Vagina (tissue), 2 donors: Measurements from ENCODE around the gene ZDHHC20. TPM values are rescaled to one million over a fixed set of nuclear protein-coding genes. Genes with fewer than 3 reads are reported as not detected.

ENCODE experiments used
- DNase-seq, 2 donors: peaks; one replicate each; pipeline ENCODE4 v3.0.0-alpha.2; 2017; ENCODE audit errors: extremely low spot score in 2 of 2
- H3K27ac ChIP-seq: fragments of 200-600 bp; sonication (generic); one replicate; pipeline ENCODE4 v1.5.1; 2019
- H3K27me3 ChIP-seq: fragments of 200-600 bp; sonication (generic); one replicate; pipeline ENCODE4 v1.5.1; 2019
- H3K36me3 ChIP-seq, 2 donors: fragments of 200-600 bp; sonication (generic); one replicate each; pipeline ENCODE4 v1.5.1; 2017 to 2019
- H3K4me1 ChIP-seq: fragments of 200-600 bp; sonication (generic); one replicate; pipeline ENCODE4 v1.5.1; 2019
- H3K4me3 ChIP-seq, 2 donors: fragments of 200-600 bp; sonication (generic); 1 replicate in 1 of 2; 2 replicates in 1 of 2; pipeline ENCODE4 v1.5.1; 2016 to 2019
- H3K9me3 ChIP-seq: fragments of 200-600 bp; sonication (generic); one replicate; pipeline ENCODE4 v1.5.1; 2019
- CTCF ChIP-seq, 3 experiments: fragments of 450-650 bp in 2 of 3; fragments of 200-600 bp in 1 of 3; sonication (generic) in 1 of 3; IDR thresholded peaks; one replicate each; pipeline ENCODE4 v1.5.1; 2017 to 2019; ENCODE audit warnings: antibody characterized with exemption in 3 of 3, mild to moderate bottlenecking in 2 of 3, moderate library complexity in 2 of 3
- POLR2A ChIP-seq, 2 donors: fragments of 450-650 bp; IDR thresholded peaks; one replicate each; pipeline ENCODE4 v1.6.1; 2017; ENCODE audit warnings: antibody characterized with exemption in 2 of 2, mild to moderate bottlenecking in 2 of 2, moderate library complexity in 2 of 2
- POLR2AphosphoS5 ChIP-seq, 2 donors: sonication (generic); formaldehyde crosslinking; IDR thresholded peaks; one replicate each; pipeline ENCODE4 v1.9.0; 2017; ENCODE audit warnings: antibody characterized with exemption in 2 of 2, mild to moderate bottlenecking in 2 of 2, low read depth in 1 of 2; ENCODE audit not compliant: insufficient read depth in 1 of 2
- intact Hi-C: fragments of 100-400 bp; cut with DNase I; formaldehyde crosslinking; loops from one replicate; pipeline ENCODE4 v1.15.1; 2023
- small RNA-seq: library from RNA; depleted of rRNA; stranded (forward); fragments of <200 nt; gene quantifications from one replicate; pipeline ENCODE3, GENCODE V24; 2016
- total RNA-seq: library from RNA; depleted of rRNA; stranded (reverse); fragments of >200 nt; gene quantifications from one replicate; pipeline ENCODE4 v1.2.3, GENCODE V29; 2016

Gene ZDHHC20
- total RNA-seq, 1 donor from 2014 or later, result 54.8 TPM

DNA sequence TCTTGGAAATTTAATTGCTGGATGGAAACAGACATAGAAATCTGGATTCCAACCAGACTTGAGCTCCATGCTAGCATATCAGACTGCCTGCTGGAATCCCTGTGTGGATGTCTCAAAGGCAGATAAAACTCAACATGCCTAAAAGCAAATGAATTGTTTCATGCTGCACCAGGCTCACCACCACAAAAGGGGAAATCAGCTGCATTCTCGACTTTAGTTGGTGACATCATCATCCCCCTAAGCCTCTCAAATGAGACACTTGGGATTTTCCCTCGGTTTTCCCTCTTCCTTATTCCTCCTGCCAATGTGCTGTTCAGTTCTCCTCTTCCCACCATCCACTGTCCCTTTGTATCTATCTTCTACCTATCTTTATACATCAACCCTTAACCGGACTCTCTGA lies 134.3 kb downstream of the ZDHHC20 start:
- TF ChIP-seq CTCF (IDR thresholded peaks at IDR 0.05) (no peak), POLR2A (IDR thresholded peaks at IDR 0.05) (no peak), POLR2AphosphoS5 (IDR thresholded peaks at IDR 0.05; ENCODE audit: insufficient read depth in 1 of 2, low read depth in 1 of 2) (no peak)
- Histone ChIP-seq H3K4me3 (no peak overlapping the region), H3K9me3 (no peaks in the 10 kb centered on the region), H3K4me1 (peaks cover 11% of the 10 kb centered on the region), H3K27me3 (no peaks in the 10 kb centered on the region), H3K36me3 (no peaks in the 10 kb centered on the region), H3K27ac (no peak overlapping the region)
- no peak for DNase-seq
- intact Hi-C loops, result no loop called here

DNA sequence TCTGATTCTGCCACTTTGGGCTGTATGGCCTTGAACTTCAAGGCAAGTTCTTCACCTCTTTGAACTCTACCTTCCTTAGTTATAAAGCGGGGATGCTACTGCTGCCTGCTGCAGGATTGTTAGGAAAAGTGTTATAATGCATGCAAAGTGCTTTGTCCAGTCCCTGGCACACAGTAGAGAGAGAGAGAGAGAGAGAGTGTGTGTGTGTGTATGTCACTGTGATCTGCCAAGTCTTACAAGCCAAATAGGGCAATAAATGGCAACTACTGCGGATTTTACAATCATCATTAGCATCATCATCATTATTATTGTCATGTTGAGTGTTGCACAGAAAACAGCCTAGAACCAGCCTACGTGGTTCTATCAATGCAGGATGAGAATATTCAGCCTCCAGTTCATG lies 136.1 kb downstream of the ZDHHC20 start:
- H3K36me3 ChIP-seq, result no peaks in the 10 kb centered on the region
- DNase-seq, result no peak
- H3K4me3 ChIP-seq, result no peak overlapping the region
- no peaks in the 10 kb centered on the region for H3K9me3 ChIP-seq
- intact Hi-C loops, result no loop called here
- TF ChIP-seq CTCF (IDR thresholded peaks at IDR 0.05), result no peak
- no peak for TF ChIP-seq POLR2AphosphoS5 (IDR thresholded peaks at IDR 0.05; ENCODE audit: insufficient read depth in 1 of 2, low read depth in 1 of 2)
- no peak for TF ChIP-seq POLR2A (IDR thresholded peaks at IDR 0.05)
- no peaks in the 10 kb centered on the region for H3K27me3 ChIP-seq
- H3K27ac ChIP-seq, result no peak overlapping the region
- peaks cover 11% of the 10 kb centered on the region for H3K4me1 ChIP-seq

Small RNAs within 50 kb of the gene (small RNA-seq; reads per million reads assigned to genes)
- gene RNA5SP25, result not detected

Other genes with a start within 250 kb of the ZDHHC20 start
- gene MICU2, start 144.9 kb upstream of the ZDHHC20 start, total RNA-seq, result 61.9 TPM
- gene FGF9, start 211.8 kb upstream of the ZDHHC20 start, total RNA-seq, result 0.25 TPM